ENCODE results near the gene MESD. TPM values are rescaled to one million over a fixed set of nuclear protein-coding genes. Genes with fewer than 3 reads are reported as not detected.

The MESD gene
- polyA plus RNA-seq, 1 donor from 2014 or later = 16.3 TPM

DNA sequence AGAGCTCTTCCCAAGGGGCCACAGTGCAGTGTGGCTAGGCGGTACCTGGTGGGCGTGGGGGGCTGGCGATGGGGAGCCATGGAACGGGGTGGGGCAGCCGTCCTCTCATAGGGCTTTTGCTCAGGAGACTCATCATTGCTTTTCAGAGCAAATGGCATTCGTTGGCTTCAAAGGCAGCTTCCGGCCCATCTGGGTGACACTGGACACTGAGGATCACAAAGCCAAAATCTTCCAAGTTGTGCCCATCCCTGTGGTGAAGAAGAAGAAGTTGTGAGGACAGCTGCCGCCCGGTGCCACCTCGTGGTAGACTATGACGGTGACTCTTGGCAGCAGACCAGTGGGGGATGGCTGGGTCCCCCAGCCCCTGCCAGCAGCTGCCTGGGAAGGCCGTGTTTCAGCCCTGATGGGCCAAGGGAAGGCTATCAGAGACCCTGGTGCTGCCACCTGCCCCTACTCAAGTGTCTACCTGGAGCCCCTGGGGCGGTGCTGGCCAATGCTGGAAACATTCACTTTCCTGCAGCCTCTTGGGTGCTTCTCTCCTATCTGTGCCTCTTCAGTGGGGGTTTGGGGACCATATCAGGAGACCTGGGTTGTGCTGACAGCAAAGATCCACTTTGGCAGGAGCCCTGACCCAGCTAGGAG, 40.8 kb downstream of the MESD start:
- no peaks in the 10 kb centered on the region for H3K9me3 ChIP-seq (ENCODE audit: low read length)
- H2AFZ ChIP-seq (ENCODE audit: low read depth, low read length) = no peak overlapping the region
- peaks cover 4% of the 10 kb centered on the region for H3K36me3 ChIP-seq (ENCODE audit: insufficient read depth, low read length)
- H3K9me2 ChIP-seq (ENCODE audit: insufficient read depth, low read length) = no peaks in the 10 kb centered on the region
- H3K4me2 ChIP-seq (ENCODE audit: low read length) = no peak overlapping the region
- H3F3A ChIP-seq (ENCODE audit: insufficient read depth, low read length, poor library complexity, severe bottlenecking) = no peaks in the 10 kb centered on the region
- H3K9ac ChIP-seq (ENCODE audit: low read length) = no peak overlapping the region
- H3K27ac ChIP-seq (ENCODE audit: low read length) = no peak overlapping the region
- H3K79me2 ChIP-seq (replicated peaks; ENCODE audit: insufficient read depth, low read length) = no peaks in the 10 kb centered on the region
- TF ChIP-seq, protein P1, sequence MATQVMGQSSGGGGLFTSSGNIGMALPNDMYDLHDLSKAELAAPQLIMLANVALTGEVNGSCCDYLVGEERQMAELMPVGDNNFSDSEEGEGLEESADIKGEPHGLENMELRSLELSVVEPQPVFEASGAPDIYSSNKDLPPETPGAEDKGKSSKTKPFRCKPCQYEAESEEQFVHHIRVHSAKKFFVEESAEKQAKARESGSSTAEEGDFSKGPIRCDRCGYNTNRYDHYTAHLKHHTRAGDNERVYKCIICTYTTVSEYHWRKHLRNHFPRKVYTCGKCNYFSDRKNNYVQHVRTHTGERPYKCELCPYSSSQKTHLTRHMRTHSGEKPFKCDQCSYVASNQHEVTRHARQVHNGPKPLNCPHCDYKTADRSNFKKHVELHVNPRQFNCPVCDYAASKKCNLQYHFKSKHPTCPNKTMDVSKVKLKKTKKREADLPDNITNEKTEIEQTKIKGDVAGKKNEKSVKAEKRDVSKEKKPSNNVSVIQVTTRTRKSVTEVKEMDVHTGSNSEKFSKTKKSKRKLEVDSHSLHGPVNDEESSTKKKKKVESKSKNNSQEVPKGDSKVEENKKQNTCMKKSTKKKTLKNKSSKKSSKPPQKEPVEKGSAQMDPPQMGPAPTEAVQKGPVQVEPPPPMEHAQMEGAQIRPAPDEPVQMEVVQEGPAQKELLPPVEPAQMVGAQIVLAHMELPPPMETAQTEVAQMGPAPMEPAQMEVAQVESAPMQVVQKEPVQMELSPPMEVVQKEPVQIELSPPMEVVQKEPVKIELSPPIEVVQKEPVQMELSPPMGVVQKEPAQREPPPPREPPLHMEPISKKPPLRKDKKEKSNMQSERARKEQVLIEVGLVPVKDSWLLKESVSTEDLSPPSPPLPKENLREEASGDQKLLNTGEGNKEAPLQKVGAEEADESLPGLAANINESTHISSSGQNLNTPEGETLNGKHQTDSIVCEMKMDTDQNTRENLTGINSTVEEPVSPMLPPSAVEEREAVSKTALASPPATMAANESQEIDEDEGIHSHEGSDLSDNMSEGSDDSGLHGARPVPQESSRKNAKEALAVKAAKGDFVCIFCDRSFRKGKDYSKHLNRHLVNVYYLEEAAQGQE (IDR thresholded peaks at IDR 0.05; ENCODE audit: borderline replicate concordance) = no peak
- TF ChIP-seq MXI1 (conservative IDR thresholded peaks at IDR 0.05; ENCODE audit: poor library complexity, severe bottlenecking) = no peak
- no peak for TF ChIP-seq SMC3 (conservative IDR thresholded peaks at IDR 0.05; ENCODE audit: poor library complexity)
- no peak for TF ChIP-seq EZH2 (IDR thresholded peaks at IDR 0.05; ENCODE audit: borderline replicate concordance, insufficient read depth, low read length, poor library complexity, severe bottlenecking)
- TF ChIP-seq RAD21 (conservative IDR thresholded peaks at IDR 0.05) = no peak
- TF ChIP-seq, protein P2, sequence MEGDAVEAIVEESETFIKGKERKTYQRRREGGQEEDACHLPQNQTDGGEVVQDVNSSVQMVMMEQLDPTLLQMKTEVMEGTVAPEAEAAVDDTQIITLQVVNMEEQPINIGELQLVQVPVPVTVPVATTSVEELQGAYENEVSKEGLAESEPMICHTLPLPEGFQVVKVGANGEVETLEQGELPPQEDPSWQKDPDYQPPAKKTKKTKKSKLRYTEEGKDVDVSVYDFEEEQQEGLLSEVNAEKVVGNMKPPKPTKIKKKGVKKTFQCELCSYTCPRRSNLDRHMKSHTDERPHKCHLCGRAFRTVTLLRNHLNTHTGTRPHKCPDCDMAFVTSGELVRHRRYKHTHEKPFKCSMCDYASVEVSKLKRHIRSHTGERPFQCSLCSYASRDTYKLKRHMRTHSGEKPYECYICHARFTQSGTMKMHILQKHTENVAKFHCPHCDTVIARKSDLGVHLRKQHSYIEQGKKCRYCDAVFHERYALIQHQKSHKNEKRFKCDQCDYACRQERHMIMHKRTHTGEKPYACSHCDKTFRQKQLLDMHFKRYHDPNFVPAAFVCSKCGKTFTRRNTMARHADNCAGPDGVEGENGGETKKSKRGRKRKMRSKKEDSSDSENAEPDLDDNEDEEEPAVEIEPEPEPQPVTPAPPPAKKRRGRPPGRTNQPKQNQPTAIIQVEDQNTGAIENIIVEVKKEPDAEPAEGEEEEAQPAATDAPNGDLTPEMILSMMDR (IDR thresholded peaks at IDR 0.05; ENCODE audit: poor library complexity, severe bottlenecking) = no peak
- TF ChIP-seq POLR2AphosphoS5 (IDR thresholded peaks at IDR 0.05) = no peak
- TF ChIP-seq EP300 (conservative IDR thresholded peaks at IDR 0.05; ENCODE audit: poor library complexity, severe bottlenecking) = no peak
- no peak for TF ChIP-seq TAF1 (IDR thresholded peaks at IDR 0.05; ENCODE audit: low read depth)
- H3K27me3 ChIP-seq (ENCODE audit: insufficient read depth, low read depth, low read length) = no peaks in the 10 kb centered on the region
- H4K20me1 ChIP-seq (ENCODE audit: insufficient read depth) = no peaks in the 10 kb centered on the region
- no peak overlapping the region for H3K4me3 ChIP-seq (ENCODE audit: low read length)

DNA sequence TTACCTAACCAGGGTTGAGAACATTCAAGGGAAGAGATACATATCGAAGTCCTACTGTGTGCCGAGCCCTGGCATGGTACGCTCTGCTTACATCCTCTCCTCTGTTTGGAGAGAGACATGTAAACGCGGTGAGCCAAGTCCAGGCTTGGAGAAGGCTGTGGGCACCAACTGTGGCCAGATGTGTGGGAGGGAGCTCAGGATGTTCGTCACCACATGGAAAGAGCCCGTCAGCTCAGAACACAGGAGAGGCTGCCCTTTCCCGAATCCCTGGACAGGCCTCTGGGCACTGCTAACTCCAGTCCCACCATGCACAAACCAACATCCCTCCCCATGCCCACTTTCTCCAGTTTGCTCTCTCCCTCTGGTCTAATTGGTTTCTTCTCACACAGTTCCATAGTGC, 43.0 kb downstream of the MESD start:
- H3K9me2 ChIP-seq (ENCODE audit: insufficient read depth, low read length) = no peaks in the 10 kb centered on the region
- H3F3A ChIP-seq (ENCODE audit: insufficient read depth, low read length, poor library complexity, severe bottlenecking) = no peaks in the 10 kb centered on the region
- TF ChIP-seq TAF1 (IDR thresholded peaks at IDR 0.05; ENCODE audit: low read depth) (no peak), EZH2 (IDR thresholded peaks at IDR 0.05; ENCODE audit: borderline replicate concordance, insufficient read depth, low read length, poor library complexity, severe bottlenecking) (no peak), EP300 (conservative IDR thresholded peaks at IDR 0.05; ENCODE audit: poor library complexity, severe bottlenecking) (no peak), MXI1 (conservative IDR thresholded peaks at IDR 0.05; ENCODE audit: poor library complexity, severe bottlenecking) (no peak), RAD21 (conservative IDR thresholded peaks at IDR 0.05) (no peak), POLR2AphosphoS5 (IDR thresholded peaks at IDR 0.05) (no peak), SMC3 (conservative IDR thresholded peaks at IDR 0.05; ENCODE audit: poor library complexity) (no peak)
- TF ChIP-seq, protein P1 (IDR thresholded peaks at IDR 0.05; ENCODE audit: borderline replicate concordance) = no peak
- TF ChIP-seq, protein P2 (IDR thresholded peaks at IDR 0.05; ENCODE audit: poor library complexity, severe bottlenecking) = no peak
- no peak overlapping the region for H3K27ac ChIP-seq (ENCODE audit: low read length)
- no peak overlapping the region for H3K4me2 ChIP-seq (ENCODE audit: low read length)
- no peaks in the 10 kb centered on the region for H4K20me1 ChIP-seq (ENCODE audit: insufficient read depth)
- H3K27me3 ChIP-seq (ENCODE audit: insufficient read depth, low read depth, low read length) = no peaks in the 10 kb centered on the region
- no peaks in the 10 kb centered on the region for H3K9me3 ChIP-seq (ENCODE audit: low read length)
- H3K79me2 ChIP-seq (replicated peaks; ENCODE audit: insufficient read depth, low read length) = no peaks in the 10 kb centered on the region
- no peak overlapping the region for H3K9ac ChIP-seq (ENCODE audit: low read length)
- no peak overlapping the region for H3K4me3 ChIP-seq (ENCODE audit: low read length)
- no peaks in the 10 kb centered on the region for H3K36me3 ChIP-seq (ENCODE audit: insufficient read depth, low read length)
- H2AFZ ChIP-seq (ENCODE audit: low read depth, low read length) = no peak overlapping the region
